ENCODE data around the gene TP53AIP1. TPM values are rescaled to one million over a fixed set of nuclear protein-coding genes. Genes with fewer than 3 reads are reported as not detected.

The TP53AIP1 gene
- total and polyA plus RNA-seq, 2 experiments from 2014 or later, result 0.07 TPM; not detected in 1

DNA sequence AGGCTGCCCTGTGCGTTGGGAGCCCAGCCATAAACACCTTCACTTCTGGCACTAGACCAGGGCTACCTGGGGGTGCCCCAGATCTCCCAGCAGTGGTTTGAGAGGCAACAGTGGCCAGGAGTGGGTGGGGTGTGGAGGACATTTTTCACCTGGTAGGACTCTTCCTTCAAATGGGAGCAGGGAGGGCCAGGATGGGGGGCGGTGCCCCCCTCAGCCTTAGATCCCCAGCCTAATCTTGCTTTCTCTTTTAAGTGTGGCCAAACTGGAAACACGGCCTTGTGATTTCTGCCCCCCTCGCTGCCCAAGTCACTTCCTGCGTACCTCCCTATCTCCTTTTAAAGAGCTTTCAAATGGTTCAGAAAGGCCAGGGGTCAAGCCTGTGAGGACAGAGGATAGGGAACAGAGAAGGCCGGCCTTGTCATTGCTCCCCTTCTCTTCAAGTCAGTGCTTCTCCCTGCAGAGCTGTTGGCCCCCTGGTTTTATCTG lies 50.7 kb downstream of the TP53AIP1 start:
- Mint-ChIP-seq H3K27ac (no peak overlapping the region), H3K9me3 (no peaks in the 10 kb centered on the region; the same call in 1 of the 3 replicates), H3K4me1 (peaks cover 40% of the 10 kb centered on the region), H3K27me3 (ENCODE audit: insufficient read depth, low read depth, poor library complexity) (peaks cover 70% of the 10 kb centered on the region), H3K4me3 (peak overlapping the region; percentile 78), H3K36me3 (ENCODE audit: low read depth) (no peaks in the 10 kb centered on the region; the same call in 2 of the 3 replicates)
- no peak overlapping the region for H2AFZ ChIP-seq
- peaks cover 95% of the 10 kb centered on the region for H3K27me3 ChIP-seq (ENCODE audit: insufficient read depth)
- no peaks in the 10 kb centered on the region for H3K79me2 ChIP-seq (replicated peaks; ENCODE audit: insufficient read depth)
- H3F3A ChIP-seq (replicated peaks; ENCODE audit: low read depth), result peaks cover 3% of the 10 kb centered on the region; the same call in 1 of the 2 replicates
- DNase-seq (ENCODE audit: low spot score) (peak; percentile 46), ATAC-seq (peak; percentile 4; the same call in 2 of the 3 replicates)
- peak overlapping the region; percentile 73 for H3K4me3 ChIP-seq
- H3K36me3 ChIP-seq (ENCODE audit: insufficient read depth), result no peaks in the 10 kb centered on the region; the same call in 1 of the 2 replicates
- peaks cover 29% of the 10 kb centered on the region for H3K4me1 ChIP-seq (ENCODE audit: insufficient read depth)
- TF ChIP-seq EZH2 (IDR thresholded peaks at IDR 0.05; ENCODE audit: low read depth, unreplicated experiment) (peak; percentile 16), EZH2phosphoT487 (IDR thresholded peaks at IDR 0.05; ENCODE audit: unreplicated experiment) (no peak)
- no peak overlapping the region for H3K27ac ChIP-seq (ENCODE audit: low read depth)
- H4K20me1 ChIP-seq (replicated peaks; ENCODE audit: insufficient read depth), result peaks cover 20% of the 10 kb centered on the region; the same call in 1 of the 2 replicates
- peak overlapping the region; percentile 93 for H3K4me2 ChIP-seq
- H3K9me2 ChIP-seq (ENCODE audit: insufficient read depth), result no peaks in the 10 kb centered on the region

DNA sequence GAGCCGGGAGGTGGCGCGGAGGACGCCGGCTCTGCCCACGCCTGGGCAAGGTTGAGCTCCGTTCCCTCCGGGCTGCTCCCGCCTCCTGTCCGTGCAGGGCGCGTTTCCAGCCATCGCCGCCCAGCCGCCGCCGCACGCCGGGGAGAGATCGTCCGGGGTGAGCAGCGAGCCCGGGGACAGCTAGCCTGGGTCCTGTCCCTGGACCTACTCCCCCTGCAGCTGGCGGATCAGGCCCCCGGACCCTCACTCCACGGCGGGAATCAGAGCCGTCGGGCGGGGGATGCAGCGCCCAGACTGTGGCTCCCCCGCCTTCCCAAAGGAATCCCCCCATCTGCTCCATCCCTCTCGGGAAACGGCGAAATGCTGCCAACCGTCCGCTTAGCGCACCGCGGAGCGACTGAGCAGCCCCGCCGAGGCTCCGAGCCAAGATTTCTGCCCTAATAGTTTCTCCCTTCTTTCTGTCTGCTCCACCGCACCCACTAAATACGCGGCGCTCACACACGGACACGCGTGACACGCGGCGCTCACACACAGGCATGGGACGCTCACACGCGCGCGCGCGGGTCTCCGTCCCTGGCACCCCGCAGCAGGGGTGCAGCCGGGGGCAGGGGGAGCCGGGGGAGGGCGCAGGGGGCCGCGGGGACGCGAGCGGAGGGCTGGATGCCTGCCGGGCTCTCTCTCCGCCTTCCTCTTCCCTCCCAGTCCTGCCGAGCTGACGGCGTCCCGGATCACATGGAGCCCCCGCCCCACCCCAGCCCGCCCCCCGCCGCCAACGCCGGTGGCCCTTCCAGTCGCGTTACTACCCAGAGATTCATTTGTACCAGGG lies 51.9 kb downstream of the TP53AIP1 start, which contains the start of gene KCNJ5:
KCNJ5 (plus strand) TSS at position 814 of the 826 bp plus-strand sequence. CDS start 19,918 bp downstream, outside the sequence.
- H3K4me2 ChIP-seq, result peak within 1 kb of the TSS; percentile 93
- peaks cover 49% of the 10 kb centered on the region for H3K4me1 Mint-ChIP-seq

More for the DNA sequence above, 51.9 kb downstream of the TP53AIP1 start, which contains the start of gene KCNJ5:
- Histone ChIP-seq H3K4me1 (ENCODE audit: insufficient read depth) (peaks cover 29% of the 10 kb centered on the region), H3F3A (replicated peaks; ENCODE audit: low read depth) (peaks cover 3% of the 10 kb centered on the region; the same call in 1 of the 2 replicates), H3K79me2 (replicated peaks; ENCODE audit: insufficient read depth) (no peaks in the 10 kb centered on the region), H3K36me3 (ENCODE audit: insufficient read depth) (no peaks in the 10 kb centered on the region; the same call in 1 of the 2 replicates), H3K27ac (ENCODE audit: low read depth) (no peak within 1 kb of the TSS), H3K4me3 (peak within 1 kb of the TSS; percentile 73), H2AFZ (peak within 1 kb of the TSS; percentile 80), H3K9me2 (ENCODE audit: insufficient read depth) (no peaks in the 10 kb centered on the region), H3K27me3 (ENCODE audit: insufficient read depth) (peaks cover 93% of the 10 kb centered on the region), H4K20me1 (replicated peaks; ENCODE audit: insufficient read depth) (peaks cover 16% of the 10 kb centered on the region; the same call in 1 of the 2 replicates)
- peak; percentile 55 for ATAC-seq
- Mint-ChIP-seq H3K27ac (no peak within 1 kb of the TSS), H3K9me3 (no peaks in the 10 kb centered on the region; the same call in none of the 3 replicates), H3K4me3 (peak within 1 kb of the TSS; percentile 83), H3K27me3 (ENCODE audit: insufficient read depth, low read depth, poor library complexity) (peaks cover 77% of the 10 kb centered on the region), H3K36me3 (ENCODE audit: low read depth) (no peaks in the 10 kb centered on the region; the same call in 2 of the 3 replicates)
- TF ChIP-seq EZH2 (IDR thresholded peaks at IDR 0.05; ENCODE audit: low read depth, unreplicated experiment), result peak; percentile 71
- no peak for TF ChIP-seq EZH2phosphoT487 (IDR thresholded peaks at IDR 0.05; ENCODE audit: unreplicated experiment)
- TF ChIP-seq STAT1 (IDR thresholded peaks at IDR 0.05; ENCODE audit: unreplicated experiment), result no peak
- TF ChIP-seq, protein P1, sequence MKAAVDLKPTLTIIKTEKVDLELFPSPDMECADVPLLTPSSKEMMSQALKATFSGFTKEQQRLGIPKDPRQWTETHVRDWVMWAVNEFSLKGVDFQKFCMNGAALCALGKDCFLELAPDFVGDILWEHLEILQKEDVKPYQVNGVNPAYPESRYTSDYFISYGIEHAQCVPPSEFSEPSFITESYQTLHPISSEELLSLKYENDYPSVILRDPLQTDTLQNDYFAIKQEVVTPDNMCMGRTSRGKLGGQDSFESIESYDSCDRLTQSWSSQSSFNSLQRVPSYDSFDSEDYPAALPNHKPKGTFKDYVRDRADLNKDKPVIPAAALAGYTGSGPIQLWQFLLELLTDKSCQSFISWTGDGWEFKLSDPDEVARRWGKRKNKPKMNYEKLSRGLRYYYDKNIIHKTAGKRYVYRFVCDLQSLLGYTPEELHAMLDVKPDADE (IDR thresholded peaks at IDR 0.05), result no peak
- TF ChIP-seq, protein P2, sequence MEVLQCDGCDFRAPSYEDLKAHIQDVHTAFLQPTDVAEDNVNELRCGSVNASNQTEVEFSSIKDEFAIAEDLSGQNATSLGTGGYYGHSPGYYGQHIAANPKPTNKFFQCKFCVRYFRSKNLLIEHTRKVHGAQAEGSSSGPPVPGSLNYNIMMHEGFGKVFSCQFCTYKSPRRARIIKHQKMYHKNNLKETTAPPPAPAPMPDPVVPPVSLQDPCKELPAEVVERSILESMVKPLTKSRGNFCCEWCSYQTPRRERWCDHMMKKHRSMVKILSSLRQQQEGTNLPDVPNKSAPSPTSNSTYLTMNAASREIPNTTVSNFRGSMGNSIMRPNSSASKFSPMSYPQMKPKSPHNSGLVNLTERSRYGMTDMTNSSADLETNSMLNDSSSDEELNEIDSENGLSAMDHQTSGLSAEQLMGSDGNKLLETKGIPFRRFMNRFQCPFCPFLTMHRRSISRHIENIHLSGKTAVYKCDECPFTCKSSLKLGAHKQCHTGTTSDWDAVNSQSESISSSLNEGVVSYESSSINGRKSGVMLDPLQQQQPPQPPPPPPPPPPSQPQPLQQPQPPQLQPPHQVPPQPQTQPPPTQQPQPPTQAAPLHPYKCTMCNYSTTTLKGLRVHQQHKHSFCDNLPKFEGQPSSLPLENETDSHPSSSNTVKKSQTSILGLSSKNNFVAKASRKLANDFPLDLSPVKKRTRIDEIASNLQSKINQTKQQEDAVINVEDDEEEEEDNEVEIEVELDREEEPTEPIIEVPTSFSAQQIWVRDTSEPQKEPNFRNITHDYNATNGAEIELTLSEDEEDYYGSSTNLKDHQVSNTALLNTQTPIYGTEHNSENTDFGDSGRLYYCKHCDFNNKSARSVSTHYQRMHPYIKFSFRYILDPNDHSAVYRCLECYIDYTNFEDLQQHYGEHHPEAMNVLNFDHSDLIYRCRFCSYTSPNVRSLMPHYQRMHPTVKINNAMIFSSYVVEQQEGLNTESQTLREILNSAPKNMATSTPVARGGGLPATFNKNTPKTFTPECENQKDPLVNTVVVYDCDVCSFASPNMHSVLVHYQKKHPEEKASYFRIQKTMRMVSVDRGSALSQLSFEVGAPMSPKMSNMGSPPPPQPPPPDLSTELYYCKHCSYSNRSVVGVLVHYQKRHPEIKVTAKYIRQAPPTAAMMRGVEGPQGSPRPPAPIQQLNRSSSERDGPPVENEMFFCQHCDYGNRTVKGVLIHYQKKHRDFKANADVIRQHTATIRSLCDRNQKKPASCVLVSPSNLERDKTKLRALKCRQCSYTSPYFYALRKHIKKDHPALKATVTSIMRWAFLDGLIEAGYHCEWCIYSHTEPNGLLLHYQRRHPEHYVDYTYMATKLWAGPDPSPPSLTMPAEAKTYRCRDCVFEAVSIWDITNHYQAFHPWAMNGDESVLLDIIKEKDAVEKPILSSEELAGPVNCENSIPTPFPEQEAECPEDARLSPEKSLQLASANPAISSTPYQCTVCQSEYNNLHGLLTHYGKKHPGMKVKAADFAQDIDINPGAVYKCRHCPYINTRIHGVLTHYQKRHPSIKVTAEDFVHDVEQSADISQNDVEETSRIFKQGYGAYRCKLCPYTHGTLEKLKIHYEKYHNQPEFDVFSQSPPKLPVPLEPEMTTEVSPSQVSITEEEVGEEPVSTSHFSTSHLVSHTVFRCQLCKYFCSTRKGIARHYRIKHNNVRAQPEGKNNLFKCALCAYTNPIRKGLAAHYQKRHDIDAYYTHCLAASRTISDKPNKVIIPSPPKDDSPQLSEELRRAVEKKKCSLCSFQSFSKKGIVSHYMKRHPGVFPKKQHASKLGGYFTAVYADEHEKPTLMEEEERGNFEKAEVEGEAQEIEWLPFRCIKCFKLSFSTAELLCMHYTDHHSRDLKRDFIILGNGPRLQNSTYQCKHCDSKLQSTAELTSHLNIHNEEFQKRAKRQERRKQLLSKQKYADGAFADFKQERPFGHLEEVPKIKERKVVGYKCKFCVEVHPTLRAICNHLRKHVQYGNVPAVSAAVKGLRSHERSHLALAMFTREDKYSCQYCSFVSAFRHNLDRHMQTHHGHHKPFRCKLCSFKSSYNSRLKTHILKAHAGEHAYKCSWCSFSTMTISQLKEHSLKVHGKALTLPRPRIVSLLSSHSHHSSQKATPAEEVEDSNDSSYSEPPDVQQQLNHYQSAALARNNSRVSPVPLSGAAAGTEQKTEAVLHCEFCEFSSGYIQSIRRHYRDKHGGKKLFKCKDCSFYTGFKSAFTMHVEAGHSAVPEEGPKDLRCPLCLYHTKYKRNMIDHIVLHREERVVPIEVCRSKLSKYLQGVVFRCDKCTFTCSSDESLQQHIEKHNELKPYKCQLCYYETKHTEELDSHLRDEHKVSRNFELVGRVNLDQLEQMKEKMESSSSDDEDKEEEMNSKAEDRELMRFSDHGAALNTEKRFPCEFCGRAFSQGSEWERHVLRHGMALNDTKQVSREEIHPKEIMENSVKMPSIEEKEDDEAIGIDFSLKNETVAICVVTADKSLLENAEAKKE (CRISPR knock-in tag; IDR thresholded peaks at IDR 0.05), result no peak
- TF ChIP-seq, protein P3, sequence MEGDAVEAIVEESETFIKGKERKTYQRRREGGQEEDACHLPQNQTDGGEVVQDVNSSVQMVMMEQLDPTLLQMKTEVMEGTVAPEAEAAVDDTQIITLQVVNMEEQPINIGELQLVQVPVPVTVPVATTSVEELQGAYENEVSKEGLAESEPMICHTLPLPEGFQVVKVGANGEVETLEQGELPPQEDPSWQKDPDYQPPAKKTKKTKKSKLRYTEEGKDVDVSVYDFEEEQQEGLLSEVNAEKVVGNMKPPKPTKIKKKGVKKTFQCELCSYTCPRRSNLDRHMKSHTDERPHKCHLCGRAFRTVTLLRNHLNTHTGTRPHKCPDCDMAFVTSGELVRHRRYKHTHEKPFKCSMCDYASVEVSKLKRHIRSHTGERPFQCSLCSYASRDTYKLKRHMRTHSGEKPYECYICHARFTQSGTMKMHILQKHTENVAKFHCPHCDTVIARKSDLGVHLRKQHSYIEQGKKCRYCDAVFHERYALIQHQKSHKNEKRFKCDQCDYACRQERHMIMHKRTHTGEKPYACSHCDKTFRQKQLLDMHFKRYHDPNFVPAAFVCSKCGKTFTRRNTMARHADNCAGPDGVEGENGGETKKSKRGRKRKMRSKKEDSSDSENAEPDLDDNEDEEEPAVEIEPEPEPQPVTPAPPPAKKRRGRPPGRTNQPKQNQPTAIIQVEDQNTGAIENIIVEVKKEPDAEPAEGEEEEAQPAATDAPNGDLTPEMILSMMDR (conservative IDR thresholded peaks at IDR 0.05; ENCODE audit: low read depth in 2 of 2), result no peak
- DNase-seq (ENCODE audit: low spot score), result peak; percentile 78

All from GM23338 (cell line).